ENCODE results near the gene PIP4K2C. TPM values are rescaled to one million over a fixed set of nuclear protein-coding genes. Genes with fewer than 3 reads are reported as not detected.

Gene PIP4K2C
- total RNA-seq, 1 experiment from 2014 or later = 37.1 TPM

- Histone ChIP-seq H3K27me3 (ENCODE audit: insufficient read depth, low read length) (no peaks in the 10 kb centered on the region), H2BK15ac (ENCODE audit: low read depth, low read length) (no peak overlapping the region), H3K23ac (ENCODE audit: insufficient read length, low read depth, low read length) (no peak overlapping the region), H3K27ac (ENCODE audit: insufficient read length, low read depth, low read length) (no peak overlapping the region), H3K14ac (ENCODE audit: insufficient read depth, low read length) (no peak overlapping the region), H2AFZ (ENCODE audit: low read length) (no peak overlapping the region), H3K4ac (ENCODE audit: low read depth, low read length) (no peak overlapping the region), H3K79me1 (ENCODE audit: insufficient read depth, low read depth, low read length, poor library complexity, severe bottlenecking) (peaks cover 3% of the 10 kb centered on the region), H3K18ac (ENCODE audit: insufficient read length, low read depth, low read length) (no peak overlapping the region), H3K23me2 (ENCODE audit: insufficient read length, low read depth, low read length, poor library complexity, severe bottlenecking) (peaks cover 8% of the 10 kb centered on the region), H4K91ac (ENCODE audit: insufficient read length, low read depth, low read length) (no peak overlapping the region), H2BK120ac (ENCODE audit: low read depth, low read length, poor library complexity, severe bottlenecking) (no peak overlapping the region), H2BK20ac (ENCODE audit: low read depth, low read length, poor library complexity, severe bottlenecking) (no peak overlapping the region), H3K79me2 (ENCODE audit: insufficient read depth, low read length) (peaks cover 3% of the 10 kb centered on the region; the same call in 1 of the 2 replicates), H3K56ac (ENCODE audit: insufficient read length, low read depth, low read length) (no peak overlapping the region), H2AK5ac (ENCODE audit: insufficient read length, low read length) (no peak overlapping the region), H3K9me3 (ENCODE audit: control insufficient read depth, low read depth, low read length) (no peaks in the 10 kb centered on the region), H2BK5ac (ENCODE audit: insufficient read length, low read length) (no peak overlapping the region), H3K9ac (ENCODE audit: extremely low read depth, insufficient read length, low read length) (no peak overlapping the region), H3T11ph (ENCODE audit: low read length) (no peak overlapping the region), H2BK12ac (ENCODE audit: insufficient read length, low read depth, low read length) (no peak overlapping the region), H4K8ac (replicated peaks; ENCODE audit: insufficient read length, low read depth, low read length) (no peak overlapping the region), H3K4me1 (ENCODE audit: insufficient read depth, low read length) (0 out of 2 replicates have a peak, but pooled peaks cover under 1% of the 10 kb centered on the region), H4K20me1 (ENCODE audit: control insufficient read depth, insufficient read depth, insufficient read length) (no peaks in the 10 kb centered on the region), H4K5ac (ENCODE audit: insufficient read length, low read depth, low read length) (no peak overlapping the region), H3K4me2 (ENCODE audit: insufficient read depth, insufficient read length, low read length) (no peak overlapping the region)
- Mint-ChIP-seq H3K27ac (no peak overlapping the region), H3K27me3 (ENCODE audit: low read depth) (peaks cover 5% of the 10 kb centered on the region), H3K36me3 (ENCODE audit: insufficient read depth in 1 of 3, low read depth in 3 of 3) (peaks cover 3 to 4% (median 3%) of the 10 kb centered on the region in 3 experiments; a peak in 4 of 7 replicates), H3K4me3 (no peak overlapping the region), H3K4me1 (peaks cover 38 to 47% of the 10 kb centered on the region in 2 experiments), H3K9me3 (no peaks in the 10 kb centered on the region)
- no peak for DNase-seq
- no peak for TF ChIP-seq CTCF (conservative IDR thresholded peaks at IDR 0.05)
- no CpG with 5 or more reads among the region's 2 CpGs for WGBS (ENCODE audit: extremely low coverage, insufficient read length, low lambda C conversion rate)
Observed at GRCh38 chr12:57554453-57554852, 36.5 kb upstream of the PIP4K2C start.

Measured in H9 (cell line).